Activated gamma-delta T cell treated with Interleukin-2 at 50 U/mL for 16 hours (primary cell): ENCODE measurements around the gene CEP120.
"Not testable (repeated sequence)": the region's sequence is repeated elsewhere in the genome, so short reads cannot be mapped to it uniquely, and the experiment has no call there.

Experiments used
- DNase-seq: peaks from one replicate; pipeline ENCODE4 v3.0.0-alpha.2; 2020

Gene CEP120

GRCh38 chr5:123438244-123438643, 15.0 kb upstream of the CEP120 start:
- no peak for DNase-seq

- no peak for DNase-seq
These were observed 13.0 kb upstream of the CEP120 start for GRCh38 chr5:123436201-123436600.

- no peak for DNase-seq
These were observed 11.6 kb upstream of the CEP120 start for GRCh38 chr5:123434796-123435195.

GRCh38 chr5:123433596-123433995, 10.4 kb upstream of the CEP120 start:
- DNase-seq, result no peak

GRCh38 chr5:123430441-123430840, 7.2 kb upstream of the CEP120 start:
- not testable (repeated sequence) for DNase-seq

GRCh38 chr5:123429993-123430392, 6.8 kb upstream of the CEP120 start:
- no peak for DNase-seq

- no peak for DNase-seq
These were observed 6.2 kb upstream of the CEP120 start for GRCh38 chr5:123429221-123429954.

- DNase-seq, result no peak
These were observed 5.5 kb upstream of the CEP120 start for GRCh38 chr5:123428521-123429220.

- no peak for DNase-seq
These were observed 4.1 kb upstream of the CEP120 start for GRCh38 chr5:123427281-123427680.

GRCh38 chr5:123425431-123425830, 2.2 kb upstream of the CEP120 start:
- no peak for DNase-seq

- peak; percentile 20 for DNase-seq
These were observed 548 bp downstream of the CEP120 start for GRCh38 chr5:123422433-123423277.

GRCh38 chr5:123421773-123422172, 1.4 kb downstream of the CEP120 start:
- no peak for DNase-seq

GRCh38 chr5:123414974-123415373, 8.2 kb downstream of the CEP120 start:
- no peak for DNase-seq

- no peak for DNase-seq
These were observed 11.0 kb downstream of the CEP120 start for GRCh38 chr5:123412206-123412605.

GRCh38 chr5:123401999-123402398, 21.2 kb downstream of the CEP120 start:
- DNase-seq, result not testable (repeated sequence)

GRCh38 chr5:123401320-123401719, 21.9 kb downstream of the CEP120 start:
- no peak for DNase-seq

- DNase-seq, result not testable (repeated sequence)
These were observed 22.3 kb downstream of the CEP120 start for GRCh38 chr5:123400870-123401291.

- no peak for DNase-seq
These were observed 25.0 kb downstream of the CEP120 start for GRCh38 chr5:123398058-123398733.

GRCh38 chr5:123397538-123397937, 25.7 kb downstream of the CEP120 start:
- no peak for DNase-seq

GRCh38 chr5:123391009-123391408, 32.2 kb downstream of the CEP120 start:
- no peak for DNase-seq

GRCh38 chr5:123389794-123390193, 33.4 kb downstream of the CEP120 start:
- no peak for DNase-seq

- no peak for DNase-seq
These were observed 35.9 kb downstream of the CEP120 start for GRCh38 chr5:123387313-123387712.

- DNase-seq, result no peak
These were observed 41.0 kb downstream of the CEP120 start for GRCh38 chr5:123382252-123382651.
